Measurements from ENCODE around the gene CAMKMT.

DNA sequence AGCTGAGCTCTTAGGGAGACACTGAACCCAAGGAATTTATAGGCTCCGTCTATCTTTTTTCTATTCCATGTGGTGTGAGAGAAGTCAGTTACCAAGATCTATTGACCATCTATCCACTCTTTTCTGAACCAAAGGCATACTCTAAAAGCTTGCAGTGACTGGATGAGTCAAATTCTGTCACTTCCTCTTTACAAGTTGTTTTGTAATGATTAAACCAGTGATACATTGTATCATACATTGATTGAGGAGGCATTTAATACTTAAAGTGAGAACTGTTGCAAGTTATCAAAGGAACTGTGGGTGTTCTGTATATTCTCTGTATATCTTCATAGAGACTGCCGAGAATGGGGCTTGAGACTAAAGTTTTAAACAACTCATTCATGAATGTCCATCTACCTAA, 188.8 kb downstream of the CAMKMT start:
- TF ChIP-seq, protein P1, sequence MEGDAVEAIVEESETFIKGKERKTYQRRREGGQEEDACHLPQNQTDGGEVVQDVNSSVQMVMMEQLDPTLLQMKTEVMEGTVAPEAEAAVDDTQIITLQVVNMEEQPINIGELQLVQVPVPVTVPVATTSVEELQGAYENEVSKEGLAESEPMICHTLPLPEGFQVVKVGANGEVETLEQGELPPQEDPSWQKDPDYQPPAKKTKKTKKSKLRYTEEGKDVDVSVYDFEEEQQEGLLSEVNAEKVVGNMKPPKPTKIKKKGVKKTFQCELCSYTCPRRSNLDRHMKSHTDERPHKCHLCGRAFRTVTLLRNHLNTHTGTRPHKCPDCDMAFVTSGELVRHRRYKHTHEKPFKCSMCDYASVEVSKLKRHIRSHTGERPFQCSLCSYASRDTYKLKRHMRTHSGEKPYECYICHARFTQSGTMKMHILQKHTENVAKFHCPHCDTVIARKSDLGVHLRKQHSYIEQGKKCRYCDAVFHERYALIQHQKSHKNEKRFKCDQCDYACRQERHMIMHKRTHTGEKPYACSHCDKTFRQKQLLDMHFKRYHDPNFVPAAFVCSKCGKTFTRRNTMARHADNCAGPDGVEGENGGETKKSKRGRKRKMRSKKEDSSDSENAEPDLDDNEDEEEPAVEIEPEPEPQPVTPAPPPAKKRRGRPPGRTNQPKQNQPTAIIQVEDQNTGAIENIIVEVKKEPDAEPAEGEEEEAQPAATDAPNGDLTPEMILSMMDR (IDR thresholded peaks at IDR 0.05 in 4 of 5, conservative IDR thresholded peaks at IDR 0.05 in 1 of 5), result no peak
- TF ChIP-seq POLR2A (IDR thresholded peaks at IDR 0.05), result no peak

All from gastrocnemius medialis (tissue), 4 donors.